Calu3 (cell line): Measurements from ENCODE around the gene PRG3. TPM values are rescaled to one million over a fixed set of nuclear protein-coding genes. Genes with fewer than 3 reads are reported as not detected.

ENCODE experiments used
- BruUV-seq: library from RNA; stranded (reverse); fragments of 400-500 nt; replicated peaks from 2 replicates; lab custom pipeline; 2021; lab: Mats Ljungman, UMichigan
- CTCF ChIA-PET: fragments of 300-600 bp; sonication (Branson Sonifier 250); formaldehyde crosslinking; loops from one replicate; lab custom pipeline; 2022; ENCODE audit warnings: antibody characterized with exemption; lab: Charles Lee
- DNase-seq: peaks from one replicate; pipeline ENCODE4 v3.0.0; 2022
- H3K27ac Mint-ChIP-seq: one replicate; pipeline ENCODE4 v1.8.0; 2022; ENCODE audit warnings: mixed read lengths; ENCODE audit not compliant: unreplicated experiment
- H3K27me3 Mint-ChIP-seq: one replicate; pipeline ENCODE4 v1.8.0; 2022; ENCODE audit warnings: mixed read lengths; ENCODE audit not compliant: unreplicated experiment
- H3K36me3 Mint-ChIP-seq: one replicate; pipeline ENCODE4 v1.8.0; 2022; ENCODE audit warnings: mild to moderate bottlenecking, moderate library complexity, mixed read lengths; ENCODE audit not compliant: insufficient read depth, unreplicated experiment
- H3K4me1 Mint-ChIP-seq: one replicate; pipeline ENCODE4 v1.8.0; 2022; ENCODE audit warnings: mild to moderate bottlenecking, low read depth, mixed read lengths; ENCODE audit not compliant: unreplicated experiment
- H3K4me3 Mint-ChIP-seq: one replicate; pipeline ENCODE4 v1.8.0; 2022; ENCODE audit warnings: mild to moderate bottlenecking, low read depth, moderate library complexity, mixed read lengths; ENCODE audit not compliant: unreplicated experiment
- H3K9me3 Mint-ChIP-seq: one replicate; pipeline ENCODE4 v1.8.0; 2022; ENCODE audit warnings: low read depth, mixed read lengths; ENCODE audit not compliant: unreplicated experiment
- CTCF ChIP-seq: fragments of 200-600 bp; IDR thresholded peaks from one replicate; pipeline ENCODE4 v1.8.0; 2022; ENCODE audit warnings: antibody characterized with exemption; ENCODE audit not compliant: unreplicated experiment
- intact Hi-C: fragments of 100-400 bp; cut with micrococcal nuclease; formaldehyde crosslinking; loops from one replicate; pipeline ENCODE4 v1.10.0; 2022; ENCODE audit not compliant: unreplicated experiment
- total RNA-seq: library from RNA; stranded (reverse); gene quantifications from 2 replicates; pipeline ENCODE4 v1.2.3, GENCODE V29; 2022

PRG3 gene
- total RNA-seq, 1 experiment from 2014 or later = not detected

- CTCF ChIA-PET = no interaction called here
- BruUV-seq = no TSS peak
- intact Hi-C loops = no loop called here
- no peak for DNase-seq
- no peak overlapping the region for H3K27ac Mint-ChIP-seq
- H3K9me3 Mint-ChIP-seq = no peaks in the 10 kb centered on the region
- no peak overlapping the region for H3K4me3 Mint-ChIP-seq
- TF ChIP-seq CTCF = no peak
- peaks cover 21% of the 10 kb centered on the region for H3K4me1 Mint-ChIP-seq
- H3K27me3 Mint-ChIP-seq = no peaks in the 10 kb centered on the region
- peaks cover 55% of the 10 kb centered on the region for H3K36me3 Mint-ChIP-seq
These were observed 40.1 kb upstream of the PRG3 start for GRCh38 chr11:57421066-57421465.

GRCh38 chr11:57419146-57419545 lies 38.2 kb upstream of the PRG3 start:
- Mint-ChIP-seq H3K4me1 (peaks cover 17% of the 10 kb centered on the region), H3K36me3 (peaks cover 55% of the 10 kb centered on the region), H3K27me3 (no peaks in the 10 kb centered on the region), H3K9me3 (no peaks in the 10 kb centered on the region), H3K4me3 (no peak overlapping the region), H3K27ac (no peak overlapping the region)
- intact Hi-C loops = no loop called here
- BruUV-seq = no TSS peak
- CTCF ChIA-PET = no interaction called here
- TF ChIP-seq CTCF = no peak
- DNase-seq = no peak

- Mint-ChIP-seq H3K27ac (no peak overlapping the region), H3K4me1 (peaks cover 16% of the 10 kb centered on the region), H3K36me3 (peaks cover 55% of the 10 kb centered on the region), H3K27me3 (no peaks in the 10 kb centered on the region), H3K4me3 (no peak overlapping the region), H3K9me3 (no peaks in the 10 kb centered on the region)
- CTCF ChIA-PET = interaction anchor here (0.6 kb wide), 1 partner anchor 14 kb away, joined by 13 read pairs; no protein-coding TSS in a partner anchor
- no TSS peak for BruUV-seq
- no peak for TF ChIP-seq CTCF
- intact Hi-C loops = no loop called here
- no peak for DNase-seq
These were observed 37.2 kb upstream of the PRG3 start for GRCh38 chr11:57418131-57418530.

GRCh38 chr11:57417056-57417455 lies 36.1 kb upstream of the PRG3 start:
- BruUV-seq = no TSS peak
- Mint-ChIP-seq H3K4me1 (peaks cover 9% of the 10 kb centered on the region), H3K36me3 (peaks cover 56% of the 10 kb centered on the region), H3K4me3 (no peak overlapping the region), H3K27me3 (no peaks in the 10 kb centered on the region), H3K9me3 (no peaks in the 10 kb centered on the region), H3K27ac (no peak overlapping the region)
- intact Hi-C loops = no loop called here
- DNase-seq = no peak
- CTCF ChIA-PET = interaction anchor here (0.6 kb wide), 1 partner anchor 288 kb away, joined by 4 read pairs; no protein-coding TSS in a partner anchor
- TF ChIP-seq CTCF = no peak
